ENCODE data around the gene TAOK3. TPM values are rescaled to one million over a fixed set of nuclear protein-coding genes. Genes with fewer than 3 reads are reported as not detected.

Gene TAOK3
- polyA plus RNA-seq, 3 donors: 19.7 to 58.3 (median 44.8) TPM

- H3K4me2 ChIP-seq (replicated peaks; ENCODE audit: extremely low read depth, low read length, poor library complexity, severe bottlenecking): no peak overlapping the region
- TF ChIP-seq CTCF (IDR thresholded peaks at IDR 0.05): no peak
- H3K4me1 Mint-ChIP-seq: peaks cover 57% of the 10 kb centered on the region
- no peaks in the 10 kb centered on the region for H3K9me3 Mint-ChIP-seq
- H3K9me3 ChIP-seq (replicated peaks in 1 of 2; ENCODE audit: control insufficient read depth in 1 of 2, insufficient read depth in 1 of 2, low read length in 2 of 2): no peaks in the 10 kb centered on the region
- peak overlapping the region in 1 of 7 donors; percentile 27 for H3K27ac Mint-ChIP-seq
- H3K27me3 ChIP-seq (ENCODE audit: control insufficient read depth in 2 of 2, insufficient read depth in 2 of 2, low read length in 2 of 2): no peaks in the 10 kb centered on the region
- H4K20me1 ChIP-seq (ENCODE audit: insufficient read depth, low read length): peaks cover 96% of the 10 kb centered on the region
- H3K27me3 Mint-ChIP-seq (ENCODE audit: low read depth in 3 of 3): peaks cover 0 to 4% (median 0%) of the 10 kb centered on the region in 3 donors
- no peak overlapping the region for H3K4me3 ChIP-seq (replicated peaks in 1 of 3; ENCODE audit: low read depth in 2 of 3, low read length in 3 of 3)
- no peak overlapping the region for H3K4me3 Mint-ChIP-seq
- intact Hi-C loops (cut with micrococcal nuclease): loop anchor here in 1 of 2 donors (5.0 kb wide), 1 partner anchor 45 kb away; the partner anchor contains the start of gene TAOK3
- no peak overlapping the region for H3K9ac ChIP-seq (ENCODE audit: insufficient read depth, low read length, poor library complexity, severe bottlenecking)
- peak overlapping the region in 1 of 2 donors; percentile 13 for H3K27ac ChIP-seq (ENCODE audit: low read depth in 1 of 2, low read length in 2 of 2)
- H2AFZ ChIP-seq (ENCODE audit: insufficient read depth, low read depth, low read length, poor library complexity, severe bottlenecking): no peak overlapping the region
- peaks cover 95% of the 10 kb centered on the region for H3K79me2 ChIP-seq (ENCODE audit: insufficient read depth, low read length)
- peaks cover 4 to 13% of the 10 kb centered on the region in 2 donors for H3K36me3 Mint-ChIP-seq
- DNase-seq: no peak
- peaks cover 30 to 48% of the 10 kb centered on the region in 2 donors for H3K4me1 ChIP-seq (ENCODE audit: control insufficient read depth in 1 of 2, insufficient read depth in 2 of 2, low read length in 2 of 2)
- peaks cover 0 to 7% of the 10 kb centered on the region in 2 donors for H3K36me3 ChIP-seq (replicated peaks in 1 of 2; ENCODE audit: control insufficient read depth in 1 of 2, insufficient read depth in 2 of 2, low read length in 2 of 2)
Measured at GRCh38 chr12:118327391-118327790, 45.3 kb downstream of the TAOK3 start.

- Mint-ChIP-seq H3K9me3 (no peaks in the 10 kb centered on the region), H3K4me1 (peaks cover 53% of the 10 kb centered on the region), H3K36me3 (peaks cover 4 to 13% of the 10 kb centered on the region in 2 donors), H3K4me3 (no peak overlapping the region), H3K27ac (peak overlapping the region in 1 of 7 donors; percentile 25), H3K27me3 (ENCODE audit: low read depth in 3 of 3) (peaks cover 0 to 4% (median 0%) of the 10 kb centered on the region in 3 donors)
- Histone ChIP-seq H3K4me3 (replicated peaks in 1 of 3; ENCODE audit: low read depth in 2 of 3, low read length in 3 of 3) (no peak overlapping the region), H3K36me3 (replicated peaks in 1 of 2; ENCODE audit: control insufficient read depth in 1 of 2, insufficient read depth in 2 of 2, low read length in 2 of 2) (peaks cover 0 to 7% of the 10 kb centered on the region in 2 donors), H3K9me3 (replicated peaks in 1 of 2; ENCODE audit: control insufficient read depth in 1 of 2, insufficient read depth in 1 of 2, low read length in 2 of 2) (no peaks in the 10 kb centered on the region), H2AFZ (ENCODE audit: insufficient read depth, low read depth, low read length, poor library complexity, severe bottlenecking) (no peak overlapping the region), H3K27me3 (ENCODE audit: control insufficient read depth in 2 of 2, insufficient read depth in 2 of 2, low read length in 2 of 2) (no peaks in the 10 kb centered on the region), H3K9ac (ENCODE audit: insufficient read depth, low read length, poor library complexity, severe bottlenecking) (no peak overlapping the region), H3K27ac (ENCODE audit: low read depth in 1 of 2, low read length in 2 of 2) (no peak overlapping the region), H3K79me2 (ENCODE audit: insufficient read depth, low read length) (peaks cover 95% of the 10 kb centered on the region), H4K20me1 (ENCODE audit: insufficient read depth, low read length) (peaks cover 96% of the 10 kb centered on the region), H3K4me1 (ENCODE audit: control insufficient read depth in 1 of 2, insufficient read depth in 2 of 2, low read length in 2 of 2) (peaks cover 26 to 44% of the 10 kb centered on the region in 2 donors), H3K4me2 (replicated peaks; ENCODE audit: extremely low read depth, low read length, poor library complexity, severe bottlenecking) (no peak overlapping the region)
- DNase-seq: no peak
- intact Hi-C loops (cut with micrococcal nuclease): loop anchor here in 1 of 2 donors (5.0 kb wide), 1 partner anchor 45 kb away; the partner anchor contains the start of gene TAOK3
- TF ChIP-seq CTCF (IDR thresholded peaks at IDR 0.05): no peak
Measured at GRCh38 chr12:118326991-118327390, 45.7 kb downstream of the TAOK3 start.

Measured in CD14-positive monocyte (primary cell).